Transverse colon (tissue), 3 donors: Measurements from ENCODE around the gene PRKCA.

ENCODE experiments used
- CTCF ChIP-seq, 5 experiments: fragments of 200-600 bp in 3 of 5; fragments of 450-650 bp in 2 of 5; sonication (generic) in 3 of 5; IDR thresholded peaks; 1 replicate in 2 of 5; 2 replicates in 3 of 5; pipeline ENCODE4 v1.5.1; 2016 to 2017; ENCODE audit warnings: antibody characterized with exemption in 5 of 5, inconsistent platforms in 3 of 5, mild to moderate bottlenecking in 2 of 5, moderate library complexity in 1 of 5
- POLR2A ChIP-seq: fragments of 450-650 bp; IDR thresholded peaks from one replicate; pipeline ENCODE4 v1.6.1; 2016; ENCODE audit warnings: antibody characterized with exemption, mild to moderate bottlenecking, moderate library complexity

DNA sequence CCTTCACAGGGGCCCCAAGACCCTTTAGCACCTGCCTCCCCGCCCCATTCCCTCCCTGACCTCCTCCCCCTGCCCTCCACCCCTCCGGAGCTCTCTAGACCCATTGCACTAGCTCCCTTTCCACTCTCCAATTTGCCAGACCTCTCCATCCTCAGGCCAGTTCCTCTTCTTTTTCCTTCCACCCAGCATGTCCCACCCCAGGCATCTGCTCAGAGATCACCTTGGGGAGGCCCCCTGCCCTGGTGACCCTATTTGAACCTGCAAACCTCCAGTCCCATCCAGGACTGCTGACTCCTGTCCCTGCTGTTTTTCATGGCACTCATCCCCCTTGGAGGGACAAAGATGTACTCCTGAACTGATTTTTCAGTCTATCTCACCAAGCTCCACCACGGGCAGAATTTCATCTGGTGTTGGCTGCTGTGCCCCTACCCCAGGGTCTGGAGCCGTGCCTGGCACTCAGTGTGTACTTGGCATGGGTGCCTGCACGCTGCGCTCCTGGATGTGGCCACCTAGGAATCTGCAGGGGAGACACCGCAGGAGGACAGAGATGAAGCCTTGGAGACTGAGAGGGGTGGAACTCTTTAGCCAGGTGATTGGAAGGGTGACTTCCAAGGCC, 446.9 kb downstream of the PRKCA start:
- no peak for TF ChIP-seq CTCF (IDR thresholded peaks at IDR 0.05)
- TF ChIP-seq POLR2A, result no peak
